Upper lobe of left lung (tissue), 4 donors: Measurements from ENCODE around the gene BPIFB2.
"Not testable (repeated sequence)": the region's sequence is repeated elsewhere in the genome, so short reads cannot be mapped to it uniquely, and the experiment has no call there.

ENCODE experiments used
- CTCF ChIP-seq, 6 experiments: fragments of 450-650 bp in 4 of 6; fragments of 200-600 bp in 2 of 6; sonication (generic) in 2 of 6; IDR thresholded peaks; one replicate each; pipeline ENCODE4 v1.5.1; 2016 to 2019; ENCODE audit warnings: antibody characterized with exemption in 6 of 6
- EP300 ChIP-seq, 4 donors: sonication (generic); formaldehyde crosslinking; IDR thresholded peaks; one replicate each; pipeline ENCODE4 v1.5.1; 2017; ENCODE audit warnings: antibody characterized with exemption in 4 of 4, control low read depth in 2 of 4
- POLR2A ChIP-seq, 4 donors: fragments of 450-650 bp; IDR thresholded peaks; one replicate each; pipeline ENCODE4 v1.5.1; 2016 to 2017; ENCODE audit warnings: antibody characterized with exemption in 4 of 4, mild to moderate bottlenecking in 2 of 4
- POLR2AphosphoS5 ChIP-seq, 2 donors: sonication (generic); formaldehyde crosslinking; IDR thresholded peaks; one replicate each; pipeline ENCODE4 v1.5.1; 2017; ENCODE audit warnings: antibody characterized with exemption in 2 of 2

GRCh38 chr20:32974204-32975064 is 33.1 kb upstream of the BPIFB2 start:
- not testable (repeated sequence) for TF ChIP-seq CTCF, POLR2AphosphoS5, POLR2A, EP300 (IDR thresholded peaks at IDR 0.05)
